DMS153 treated with DMSO at 0.1 percent for 48 hours (cell line): ENCODE results near the gene PHETA2.

Source experiments
- DNase-seq: peaks from one replicate; lab custom pipeline; 2025; ENCODE audit not compliant: unreplicated experiment; lab: John Stamatoyannopoulos, UW

The PHETA2 gene, protein sequence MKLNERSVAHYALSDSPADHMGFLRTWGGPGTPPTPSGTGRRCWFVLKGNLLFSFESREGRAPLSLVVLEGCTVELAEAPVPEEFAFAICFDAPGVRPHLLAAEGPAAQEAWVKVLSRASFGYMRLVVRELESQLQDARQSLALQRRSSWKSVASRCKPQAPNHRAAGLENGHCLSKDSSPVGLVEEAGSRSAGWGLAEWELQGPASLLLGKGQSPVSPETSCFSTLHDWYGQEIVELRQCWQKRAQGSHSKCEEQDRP

DNA sequence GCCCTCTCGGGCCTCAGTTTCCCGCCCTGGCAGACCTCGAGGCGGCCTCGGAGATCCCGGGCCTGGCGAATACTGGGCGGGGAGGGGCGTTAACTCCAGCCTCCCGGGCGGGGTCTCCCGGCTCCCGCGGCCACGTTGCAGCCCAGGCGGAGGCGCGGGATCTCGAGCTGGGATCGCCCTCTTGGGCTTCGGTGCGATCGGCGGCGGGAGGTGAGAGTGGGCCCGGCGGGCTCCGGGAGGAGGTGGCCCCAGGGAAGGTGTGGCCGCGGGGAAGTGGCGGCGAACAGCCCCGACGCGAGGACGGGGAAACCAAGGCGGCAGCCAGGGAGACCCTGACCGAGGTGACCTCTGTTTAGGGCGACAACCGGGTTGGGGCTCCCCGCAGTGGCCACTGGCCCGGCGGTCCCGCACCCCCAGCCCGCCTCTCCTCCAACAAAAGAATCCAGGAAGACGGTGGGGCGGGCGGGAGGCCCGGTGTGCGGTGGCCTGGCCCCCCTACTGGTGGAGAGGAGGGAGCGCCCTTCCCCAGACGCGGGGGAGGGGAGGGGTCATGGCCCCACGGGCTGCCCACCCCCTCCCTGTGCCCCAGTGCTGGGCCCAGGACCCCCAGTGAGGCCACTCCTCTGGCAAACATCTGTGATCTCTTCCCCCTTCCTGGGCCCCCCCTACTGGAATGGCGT, at the start of gene PHETA2:
TSS of gene PHETA2 (plus strand) at position 117 of the 680 bp plus-strand sequence. CDS start 3,046 bp downstream, outside the sequence.
- no peak for DNase-seq

DNA sequence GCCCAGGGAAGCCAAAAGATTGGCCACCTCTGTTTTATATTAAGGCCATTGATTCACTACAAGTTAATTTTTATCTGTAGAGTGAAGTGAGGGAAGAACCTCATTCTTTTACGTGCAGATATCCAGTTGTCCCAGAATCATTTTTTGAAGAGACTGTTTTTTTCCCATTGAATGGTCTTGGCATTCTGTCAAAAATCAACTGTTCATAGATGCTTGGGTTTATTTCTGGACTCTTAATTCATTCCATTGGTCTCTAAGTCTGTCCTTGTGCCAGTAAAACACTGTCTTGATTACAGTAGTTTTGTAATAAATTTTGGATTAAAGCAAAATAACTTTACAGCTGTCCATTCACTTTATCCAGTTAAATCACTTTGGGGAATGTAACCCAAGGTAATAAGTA, 48.6 kb upstream of the PHETA2 start:
- DNase-seq = no peak

DNA sequence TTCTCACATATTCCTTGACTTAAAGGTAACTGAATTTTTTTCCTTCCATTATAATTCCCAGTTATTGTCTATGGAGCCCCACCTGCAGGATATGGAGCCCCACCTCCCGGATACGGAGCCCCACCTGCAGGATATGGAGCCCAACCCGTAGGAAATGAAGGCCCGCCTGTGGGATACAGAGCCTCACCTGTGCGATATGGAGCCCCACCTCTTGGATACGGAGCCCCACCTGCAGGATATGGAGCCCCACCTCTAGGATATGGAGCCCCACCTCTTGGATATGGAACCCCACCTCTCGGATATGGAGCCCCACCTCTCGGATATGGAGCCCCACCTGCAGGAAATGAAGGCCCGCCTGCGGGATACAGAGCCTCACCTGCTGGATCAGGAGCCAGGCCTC, 47.3 kb upstream of the PHETA2 start:
- DNase-seq = no peak

DNA sequence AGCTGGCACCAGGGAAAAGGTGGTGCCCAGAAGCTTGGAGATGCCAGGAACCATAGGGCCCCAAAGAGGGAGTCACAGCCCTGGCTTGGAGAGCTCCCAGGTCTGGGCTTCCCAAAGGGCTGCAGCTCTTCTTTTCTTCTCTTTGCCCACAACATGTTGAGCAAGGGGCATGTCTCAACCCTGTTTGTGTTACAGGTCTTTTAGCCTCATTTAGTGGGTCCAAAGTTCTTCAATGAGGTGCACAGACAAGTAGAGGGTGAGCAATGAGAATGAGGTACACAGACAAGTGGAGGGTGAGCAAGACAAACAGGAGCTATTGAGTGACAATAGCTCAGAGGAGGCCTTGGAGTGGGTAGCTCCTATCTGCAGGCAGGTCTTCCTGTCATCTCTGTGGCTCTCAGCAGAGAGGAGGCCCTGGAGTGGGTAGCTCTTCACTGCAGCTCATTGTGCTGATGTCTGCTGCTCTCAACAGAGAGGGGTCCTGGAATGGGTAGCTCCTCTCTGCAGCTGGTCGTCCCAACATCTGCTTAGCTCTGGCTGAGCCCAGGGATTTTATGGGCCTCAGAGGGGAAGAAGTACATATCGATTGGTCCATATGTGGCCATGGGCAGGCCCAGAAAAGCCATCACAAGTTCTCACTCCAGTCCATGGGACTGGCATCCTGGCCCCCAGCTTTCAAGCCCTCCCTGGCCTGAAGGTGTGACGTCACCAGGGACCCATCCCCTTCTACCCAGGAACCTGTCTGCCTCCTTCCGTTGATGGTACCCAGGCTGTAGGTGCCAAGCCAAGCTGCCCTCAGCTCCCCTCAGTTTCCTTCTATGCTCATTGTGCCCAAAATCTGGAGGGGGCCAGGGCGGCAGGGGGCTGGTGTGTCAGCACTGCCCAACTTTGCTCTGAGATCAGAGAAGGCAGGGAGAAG, 40.5 kb upstream of the PHETA2 start:
- no peak for DNase-seq

DNA sequence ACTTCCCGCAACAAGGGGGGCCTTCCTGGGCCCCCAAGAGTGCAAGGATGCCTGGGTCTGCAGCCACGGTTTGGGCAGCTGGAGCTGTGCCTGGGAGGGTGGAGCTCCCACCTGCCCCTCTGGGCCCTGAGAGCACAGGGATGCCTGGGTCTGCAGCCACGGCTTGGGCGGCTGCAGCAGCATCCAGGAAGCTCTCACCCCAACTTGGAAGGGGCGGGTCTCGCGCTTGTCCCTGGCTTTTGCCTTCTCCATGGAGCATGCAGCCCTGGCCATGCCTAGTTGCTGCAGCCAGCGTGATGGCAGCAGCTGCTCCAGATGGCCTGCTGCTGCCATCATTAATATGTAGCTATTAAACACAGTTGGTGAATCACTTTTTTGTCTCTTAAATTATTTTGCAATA, 38.8 kb upstream of the PHETA2 start:
- DNase-seq = no peak

DNA sequence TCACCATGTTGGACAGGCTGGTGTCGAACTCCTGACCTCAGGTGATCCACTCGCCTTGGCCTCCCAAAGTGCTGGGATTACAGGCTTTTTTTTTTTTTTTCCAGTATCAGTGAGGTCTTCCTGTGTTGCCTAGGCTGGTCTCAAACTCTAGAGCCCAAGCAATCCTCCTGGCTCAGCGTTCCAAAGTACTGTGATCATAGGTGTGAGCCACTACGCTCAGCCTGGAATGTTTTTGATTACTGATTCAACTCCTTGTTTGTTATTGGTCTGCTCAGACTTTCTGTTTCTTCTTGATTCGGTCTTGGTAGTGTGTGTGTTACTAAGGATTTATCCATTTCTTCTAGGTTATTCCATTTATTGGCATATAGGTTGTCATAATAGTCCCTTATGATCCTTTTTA, 34.8 kb upstream of the PHETA2 start:
- DNase-seq = no peak

DNA sequence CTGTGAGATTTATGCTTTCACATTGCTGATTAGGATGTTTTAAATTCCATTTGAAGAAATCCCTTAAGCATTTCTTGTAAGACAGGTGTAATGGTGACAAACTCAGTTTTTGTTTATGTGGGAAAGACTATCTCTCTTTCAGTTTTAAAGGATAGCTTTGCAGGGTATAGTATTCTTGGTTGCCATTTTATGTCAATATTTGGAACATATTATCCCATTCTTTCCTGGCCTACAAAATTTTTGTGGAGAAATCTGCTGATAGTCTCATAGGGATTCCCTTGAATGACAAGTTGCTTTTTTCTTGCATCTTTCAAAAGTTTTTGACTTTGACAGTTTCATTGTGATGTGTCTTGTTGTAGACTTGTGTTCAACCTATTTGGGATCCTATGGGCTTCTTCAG, 32.3 kb upstream of the PHETA2 start:
- DNase-seq = no peak

DNA sequence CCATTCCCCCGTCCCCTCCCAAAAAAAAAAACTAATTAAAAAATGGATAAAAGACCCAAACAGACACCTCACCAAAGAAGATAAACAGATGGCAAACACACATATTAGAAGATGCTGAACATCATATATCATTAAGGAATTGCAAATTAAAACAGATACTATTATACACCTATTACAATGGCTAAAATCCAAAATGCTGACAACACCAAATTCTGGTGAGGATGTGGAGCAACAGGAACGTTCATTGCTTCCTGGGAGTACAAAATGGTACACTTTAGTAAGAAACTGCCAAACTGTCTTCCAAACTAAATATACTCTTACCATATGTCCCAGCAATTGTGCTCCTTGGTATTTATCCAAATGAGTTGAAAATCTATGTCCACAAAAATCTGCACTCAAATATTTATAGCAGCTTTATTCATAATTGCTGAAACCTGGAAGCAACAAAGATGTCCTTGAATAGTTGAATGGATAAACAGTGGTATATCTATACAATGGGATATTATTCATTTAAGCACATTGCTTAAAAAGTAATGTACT, 23.3 kb upstream of the PHETA2 start:
- DNase-seq = no peak

DNA sequence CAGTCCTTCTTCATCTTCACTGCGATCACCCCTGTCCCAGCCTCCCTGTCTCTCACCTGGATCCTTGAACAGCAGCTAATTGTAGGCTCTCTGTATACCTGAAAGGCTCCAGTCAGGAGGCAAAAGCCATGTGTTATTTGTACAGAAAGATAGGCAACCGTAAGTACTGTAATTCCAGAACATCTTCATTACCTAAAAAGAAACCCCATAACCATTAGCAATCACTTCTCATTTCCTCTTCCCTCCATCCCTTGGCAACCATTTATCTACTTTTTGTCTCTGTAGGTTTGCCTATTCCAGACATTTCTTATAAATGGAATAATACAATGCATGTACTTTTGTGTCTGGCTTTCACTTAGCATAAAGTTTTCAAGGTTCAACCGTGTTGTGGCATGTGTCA, 21.3 kb upstream of the PHETA2 start:
- DNase-seq = no peak

DNA sequence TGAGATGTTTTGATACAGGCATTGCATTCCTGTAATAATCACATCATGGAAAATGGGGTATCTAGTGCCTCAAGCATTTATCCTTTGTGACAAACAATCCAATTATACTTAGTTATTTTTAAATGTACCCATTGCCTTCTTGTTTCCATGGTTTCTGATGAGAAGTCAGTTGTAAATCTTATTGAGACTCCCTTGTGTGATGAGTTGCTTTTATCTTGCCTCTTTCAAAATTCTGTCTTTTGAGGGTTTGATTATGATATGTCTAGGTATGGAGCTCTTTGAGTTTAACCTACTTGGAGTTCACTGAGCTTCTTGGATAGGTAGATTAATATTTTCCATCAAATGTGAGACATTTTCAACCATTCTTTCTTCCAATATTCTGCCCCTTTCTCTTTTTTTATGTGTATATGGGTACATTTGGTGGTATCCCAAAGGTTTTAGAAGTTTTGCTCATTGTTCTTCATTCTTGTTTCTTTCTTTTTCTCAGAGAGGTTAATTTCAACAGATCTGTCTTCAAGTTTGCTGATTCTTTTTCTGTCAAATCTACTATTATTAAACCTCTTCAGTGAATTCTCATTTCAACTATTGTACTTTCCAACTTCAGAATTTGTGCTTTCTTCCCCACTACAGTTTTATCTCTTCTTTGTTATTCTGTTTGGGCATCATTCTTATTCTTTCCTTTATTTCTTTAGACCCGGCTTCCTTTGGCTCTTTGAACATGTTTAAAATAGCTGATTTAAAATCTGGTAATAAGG, 17.1 kb upstream of the PHETA2 start:
- no peak for DNase-seq

DNA sequence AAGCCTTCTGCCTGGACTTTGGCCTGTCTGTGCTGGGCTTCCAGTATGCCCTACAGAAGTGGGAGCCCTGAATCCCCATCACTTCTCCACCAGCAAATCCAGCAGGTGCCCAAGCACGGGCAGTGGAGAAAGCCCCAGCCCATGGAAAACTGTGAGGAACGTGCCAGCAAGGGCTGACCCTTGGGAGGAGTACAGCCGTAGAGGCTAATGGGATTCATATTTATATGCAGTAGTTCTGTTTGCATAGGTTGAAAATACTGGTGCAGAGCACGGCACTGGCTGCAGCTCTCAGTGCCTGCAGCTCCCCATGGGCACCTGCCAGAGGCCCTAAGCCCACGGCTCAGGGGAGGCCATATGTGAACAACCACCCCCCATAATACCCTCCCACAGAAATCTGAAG, 13.6 kb upstream of the PHETA2 start:
- no peak for DNase-seq

DNA sequence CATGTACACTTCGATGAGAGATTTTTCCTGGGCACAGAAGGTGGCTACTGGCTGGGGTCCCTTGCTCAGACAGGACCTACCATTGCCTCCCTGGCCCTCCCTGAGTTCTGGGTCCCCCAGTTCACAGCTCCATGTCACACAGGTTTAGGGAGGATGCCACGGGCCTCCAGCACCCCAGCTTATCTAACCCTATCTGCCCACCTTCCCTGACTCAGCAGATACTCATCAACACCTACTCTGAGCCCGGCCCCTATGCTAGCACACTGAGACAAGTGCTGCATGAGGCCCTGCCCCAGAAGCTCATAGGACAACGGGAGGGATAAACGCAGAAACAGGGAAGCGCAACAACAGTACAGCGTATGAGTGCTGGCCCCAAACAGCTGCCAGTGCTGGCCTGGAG, 13.0 kb upstream of the PHETA2 start:
- no peak for DNase-seq

DNA sequence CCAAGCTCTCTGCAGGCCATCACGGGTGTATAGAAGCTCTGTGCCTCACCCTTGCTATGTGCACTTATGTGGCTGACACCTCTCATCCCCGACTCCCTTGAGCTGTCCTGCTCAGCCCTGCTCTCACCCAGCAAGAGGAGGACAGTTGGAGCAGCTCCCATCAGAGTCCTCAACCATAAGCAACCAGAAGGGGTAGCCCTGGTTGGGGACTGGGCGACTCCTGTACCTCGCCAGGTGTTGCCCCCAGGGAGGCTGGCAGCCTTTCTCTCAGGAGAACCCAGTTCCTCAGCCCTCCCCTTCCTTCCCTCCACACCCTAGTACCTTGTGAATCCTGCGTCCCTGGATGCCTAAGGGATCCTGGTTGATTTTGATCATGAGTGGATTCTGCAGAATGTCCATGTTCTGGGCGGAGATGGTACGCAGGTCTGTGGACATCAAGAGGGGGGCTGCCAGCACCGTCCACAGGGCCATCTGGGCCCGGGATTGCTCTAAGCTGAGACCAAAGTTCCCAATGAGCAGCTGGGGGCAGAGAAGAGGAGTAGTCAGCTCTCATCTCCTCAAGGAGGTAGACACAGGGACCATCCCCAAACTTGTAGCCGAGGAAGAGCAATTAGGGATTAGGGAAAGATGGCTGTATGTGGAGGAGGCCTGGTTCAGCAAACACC, 11.4 kb upstream of the PHETA2 start:
- no peak for DNase-seq

DNA sequence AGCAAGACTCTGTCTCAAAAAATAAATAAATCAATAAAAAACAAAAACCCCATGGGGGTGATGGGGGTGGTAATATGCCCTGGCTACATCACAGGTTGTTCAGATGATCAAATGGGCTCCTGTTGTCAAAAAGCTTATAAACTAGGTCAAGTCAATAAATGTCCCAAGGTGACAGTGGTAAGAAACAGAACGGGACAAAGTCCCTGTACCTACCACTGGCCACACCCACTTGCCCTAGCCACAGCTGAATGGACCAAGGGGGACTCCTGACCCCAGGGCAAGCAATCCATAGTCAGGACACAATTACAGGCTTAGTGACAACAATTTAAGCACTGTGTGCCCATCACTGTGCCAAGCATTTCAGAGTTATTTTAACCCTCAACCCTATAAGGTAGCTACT, 9.4 kb upstream of the PHETA2 start:
- DNase-seq = no peak

DNA sequence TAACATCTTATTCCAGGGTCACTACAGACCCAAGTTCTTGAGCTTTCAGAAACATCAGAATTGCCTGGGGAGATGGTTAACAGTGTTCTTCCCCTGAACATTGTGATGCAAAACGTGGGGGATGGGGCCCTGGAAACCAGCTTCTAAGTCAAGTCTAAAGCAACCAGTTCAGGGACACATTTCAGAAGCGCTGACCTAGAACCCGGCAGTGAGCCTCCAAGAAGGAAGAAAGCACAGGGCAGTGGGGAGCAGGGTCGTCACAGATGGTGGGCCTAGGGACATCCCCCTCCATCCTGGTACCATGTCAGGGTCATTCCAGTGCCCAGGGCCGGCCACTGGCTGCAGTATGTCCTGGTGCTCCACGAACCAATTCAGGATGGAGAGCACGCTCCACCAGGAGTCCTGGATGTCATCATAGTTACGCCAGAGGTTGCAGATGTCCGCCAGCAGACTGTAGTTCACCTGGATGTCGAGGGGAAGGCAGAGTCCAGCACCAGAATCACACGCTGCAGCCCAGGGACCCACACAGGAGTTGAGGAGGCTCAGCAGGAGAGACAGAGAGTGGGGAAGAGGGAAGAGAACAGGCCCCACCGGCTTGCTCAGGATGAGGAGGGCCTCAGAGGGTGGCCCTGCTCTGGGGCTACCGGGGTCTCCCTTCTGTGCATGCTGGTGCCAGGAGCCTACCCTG, 8.5 kb upstream of the PHETA2 start:
- no peak for DNase-seq

DNA sequence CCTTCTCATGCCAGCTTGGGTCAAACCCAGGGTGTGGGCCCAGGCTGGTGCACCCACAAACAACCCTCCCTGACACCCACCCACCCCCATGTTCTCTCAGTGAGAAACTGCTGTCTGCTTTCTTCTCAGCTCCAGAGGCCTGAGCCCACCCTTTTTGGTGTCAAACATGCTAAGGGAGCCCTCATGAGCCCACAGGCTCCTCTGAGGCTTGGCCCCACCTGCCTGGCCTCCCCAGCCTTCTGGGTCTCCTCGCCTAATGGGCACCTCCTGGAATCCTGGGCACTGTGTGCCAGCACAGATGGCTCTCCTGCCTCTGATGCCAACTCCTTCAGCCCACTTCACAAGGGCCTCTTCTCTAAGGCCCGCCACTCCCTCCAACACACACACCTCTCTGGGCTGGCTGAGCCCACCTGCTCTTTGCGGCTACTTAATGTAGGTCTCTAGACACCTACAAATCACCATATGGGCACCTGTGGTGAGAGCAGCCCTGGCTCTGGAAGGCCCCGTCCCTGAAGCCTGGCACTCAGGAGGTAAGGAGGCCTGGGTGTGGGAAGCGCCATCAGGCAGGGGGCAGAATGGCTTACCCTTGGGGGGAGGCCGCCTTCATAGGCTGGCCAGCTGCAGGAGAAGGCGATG, 7.8 kb upstream of the PHETA2 start:
- no peak for DNase-seq

DNA sequence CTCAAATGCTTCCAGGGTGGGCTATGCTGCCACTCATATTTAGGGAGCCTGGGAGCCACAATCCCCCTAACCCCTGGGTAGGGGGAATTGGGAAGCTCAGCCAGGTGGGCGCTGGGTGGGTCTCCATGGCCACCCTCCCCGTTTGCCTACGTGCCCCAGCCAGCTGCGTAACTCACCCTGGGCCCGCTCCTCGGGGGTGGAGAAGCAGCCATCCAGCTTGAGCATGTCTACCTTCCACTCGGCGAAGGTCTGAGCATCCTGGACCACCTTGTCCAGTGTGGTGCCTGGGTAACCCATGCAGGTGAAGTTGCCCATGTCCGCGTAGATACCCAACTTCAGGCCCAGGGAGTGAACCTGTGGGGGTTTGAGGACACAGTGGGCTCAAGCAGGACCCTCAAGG, 7.1 kb upstream of the PHETA2 start:
- no peak for DNase-seq

DNA sequence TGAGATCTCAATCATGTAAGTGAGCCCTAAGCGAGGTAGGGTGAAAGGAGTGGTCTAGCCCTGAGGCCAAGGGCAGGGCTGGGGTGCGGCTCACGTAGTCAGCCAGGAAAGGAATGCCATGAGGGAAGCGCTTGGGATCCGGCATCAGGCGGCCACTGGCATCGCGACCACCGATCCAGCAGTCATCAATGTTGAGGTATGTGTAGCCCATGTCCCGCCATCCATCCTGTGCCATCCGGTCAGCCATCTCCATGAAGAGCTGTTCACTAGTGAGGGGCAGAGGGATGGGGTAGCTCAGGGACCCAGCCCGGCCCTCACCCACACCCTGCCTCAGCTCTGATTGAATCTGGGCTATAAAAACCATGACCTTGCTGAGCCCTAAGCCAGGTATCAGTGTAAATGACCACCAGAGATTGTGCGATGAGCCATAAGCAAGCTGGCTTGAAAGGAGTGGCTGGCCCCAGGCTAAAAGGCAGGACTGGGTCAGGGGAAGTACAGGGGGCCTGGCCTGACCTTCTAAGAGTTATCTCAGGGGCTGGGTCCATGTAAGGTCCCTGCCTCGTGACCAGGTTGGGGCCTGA, 6.3 kb upstream of the PHETA2 start:
- no peak for DNase-seq

DNA sequence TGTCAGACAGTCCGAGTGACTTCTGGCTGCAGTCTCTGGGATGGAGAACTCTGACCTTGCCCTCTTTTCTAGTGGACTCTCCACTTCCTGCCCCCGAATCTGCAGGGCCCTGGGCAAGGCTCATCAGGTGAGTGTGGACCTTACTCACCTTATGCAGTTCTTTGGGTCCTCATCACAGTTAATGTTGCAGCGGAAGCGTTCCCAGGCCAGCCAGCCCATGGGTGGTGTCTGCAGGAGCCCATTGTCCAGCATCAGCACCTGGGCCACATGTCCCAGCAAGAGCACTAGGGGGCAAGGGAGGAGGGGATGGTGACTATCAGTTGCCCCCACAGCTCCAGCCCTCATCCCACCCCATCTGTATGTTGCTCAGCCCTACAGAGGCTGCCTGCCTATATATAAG, 5.8 kb upstream of the PHETA2 start:
- no peak for DNase-seq
